Bronchial epithelial cell (primary cell): Measurements from ENCODE around the gene ARHGAP15. TPM values are rescaled to one million over a fixed set of nuclear protein-coding genes. Genes with fewer than 3 reads are reported as not detected.

Experiments
- DNase-seq: peaks from one replicate; pipeline ENCODE4 v3.0.0-alpha.2; 2010; ENCODE audit warnings: low read depth
- FAIRE-seq: peaks from 2 replicates; lab custom pipeline; 2011; peaks lifted over from hg19 to GRCh38; lab: Jason Lieb, UNC
- H3K27me3 ChIP-seq: 2 replicates; pipeline ENCODE4 v1.5.1; 2011; ENCODE audit warnings: low read length; ENCODE audit not compliant: control insufficient read depth, insufficient read depth
- H3K36me3 ChIP-seq: 2 replicates; pipeline ENCODE4 v1.5.1; 2011; ENCODE audit warnings: low read length; ENCODE audit not compliant: control insufficient read depth, insufficient read depth
- H3K4me3 ChIP-seq: 2 replicates; pipeline ENCODE4 v1.5.1; 2011; ENCODE audit warnings: mild to moderate bottlenecking, low read depth, low read length, control low read depth
- total RNA-seq: library from RNA; depleted of rRNA; stranded (reverse); fragments of >200 nt; gene quantifications from 2 replicates; pipeline ENCODE4 v1.2.1, GENCODE V29; 2014
- TF ChIP-seq, protein P1 (sequence below): IDR thresholded peaks from 2 replicates; pipeline ENCODE4 v1.5.1; 2011; ENCODE audit warnings: mild to moderate bottlenecking, moderate library complexity, low read length, control low read depth, inconsistent platforms; ENCODE audit not compliant: insufficient read depth, severe bottlenecking

ARHGAP15 gene
- total RNA-seq, 1 donor from 2014 or later, result not detected

DNA sequence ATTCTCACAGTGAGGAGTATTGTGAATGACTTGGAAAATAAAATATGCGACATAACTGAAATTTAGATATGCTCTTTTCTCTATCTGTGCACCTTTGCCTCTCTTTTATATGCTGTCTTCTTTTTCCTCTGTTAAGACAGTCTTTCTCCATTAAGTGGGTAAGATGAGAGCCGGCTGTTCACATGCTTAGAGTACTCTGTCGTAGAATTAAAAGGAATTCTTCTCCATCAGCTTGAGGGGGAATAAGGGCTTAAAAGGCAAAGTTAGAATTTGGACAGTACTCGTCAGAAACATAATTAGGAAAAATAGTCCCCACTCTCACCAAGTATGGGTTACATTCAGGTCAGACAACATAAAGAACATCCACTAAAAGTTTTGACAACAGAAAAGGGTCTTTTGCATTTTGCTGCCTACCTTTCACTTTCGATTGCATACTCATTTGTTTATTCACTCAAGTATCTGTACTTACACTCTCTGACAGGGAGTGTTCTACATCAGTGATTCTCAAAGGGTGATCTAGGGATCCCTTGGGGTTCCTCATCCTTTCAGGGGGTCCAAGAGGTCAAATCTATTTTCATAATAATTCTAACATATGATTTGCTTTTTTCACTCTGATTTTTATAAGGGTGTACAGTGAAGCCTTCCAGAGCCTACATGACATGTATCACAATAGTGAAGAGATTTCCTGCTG is 48.0 kb downstream of the ARHGAP15 start:
- no peak for FAIRE-seq
- Histone ChIP-seq H3K4me3 (no peak overlapping the region), H3K36me3 (no peaks in the 10 kb centered on the region), H3K27me3 (no peaks in the 10 kb centered on the region)
- DNase-seq, result no peak
- TF ChIP-seq, protein P1, sequence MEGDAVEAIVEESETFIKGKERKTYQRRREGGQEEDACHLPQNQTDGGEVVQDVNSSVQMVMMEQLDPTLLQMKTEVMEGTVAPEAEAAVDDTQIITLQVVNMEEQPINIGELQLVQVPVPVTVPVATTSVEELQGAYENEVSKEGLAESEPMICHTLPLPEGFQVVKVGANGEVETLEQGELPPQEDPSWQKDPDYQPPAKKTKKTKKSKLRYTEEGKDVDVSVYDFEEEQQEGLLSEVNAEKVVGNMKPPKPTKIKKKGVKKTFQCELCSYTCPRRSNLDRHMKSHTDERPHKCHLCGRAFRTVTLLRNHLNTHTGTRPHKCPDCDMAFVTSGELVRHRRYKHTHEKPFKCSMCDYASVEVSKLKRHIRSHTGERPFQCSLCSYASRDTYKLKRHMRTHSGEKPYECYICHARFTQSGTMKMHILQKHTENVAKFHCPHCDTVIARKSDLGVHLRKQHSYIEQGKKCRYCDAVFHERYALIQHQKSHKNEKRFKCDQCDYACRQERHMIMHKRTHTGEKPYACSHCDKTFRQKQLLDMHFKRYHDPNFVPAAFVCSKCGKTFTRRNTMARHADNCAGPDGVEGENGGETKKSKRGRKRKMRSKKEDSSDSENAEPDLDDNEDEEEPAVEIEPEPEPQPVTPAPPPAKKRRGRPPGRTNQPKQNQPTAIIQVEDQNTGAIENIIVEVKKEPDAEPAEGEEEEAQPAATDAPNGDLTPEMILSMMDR, result no peak

DNA sequence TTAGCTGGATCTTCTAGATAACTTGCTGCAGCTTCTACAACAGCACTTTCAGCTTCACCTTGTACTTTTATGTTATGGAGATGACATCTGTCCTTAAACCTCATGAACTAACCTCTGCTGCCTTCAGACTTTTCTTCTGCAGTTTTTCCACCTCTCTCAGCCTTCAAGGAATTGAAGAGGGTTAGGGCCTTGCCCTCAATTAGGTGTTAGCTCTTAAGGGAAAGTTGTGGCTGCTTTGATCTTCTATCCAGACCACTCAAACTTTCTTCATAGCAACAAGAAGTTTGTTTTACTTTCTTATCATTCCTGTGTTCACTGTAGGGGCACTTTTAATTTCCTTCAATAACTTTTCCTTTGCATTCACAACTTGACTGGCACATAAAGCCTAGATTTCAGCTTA is 52.3 kb downstream of the ARHGAP15 start:
- no peak for FAIRE-seq
- no peak for DNase-seq
- Histone ChIP-seq H3K27me3 (no peaks in the 10 kb centered on the region), H3K36me3 (no peaks in the 10 kb centered on the region), H3K4me3 (no peak overlapping the region)
- TF ChIP-seq, protein P1, result no peak

DNA sequence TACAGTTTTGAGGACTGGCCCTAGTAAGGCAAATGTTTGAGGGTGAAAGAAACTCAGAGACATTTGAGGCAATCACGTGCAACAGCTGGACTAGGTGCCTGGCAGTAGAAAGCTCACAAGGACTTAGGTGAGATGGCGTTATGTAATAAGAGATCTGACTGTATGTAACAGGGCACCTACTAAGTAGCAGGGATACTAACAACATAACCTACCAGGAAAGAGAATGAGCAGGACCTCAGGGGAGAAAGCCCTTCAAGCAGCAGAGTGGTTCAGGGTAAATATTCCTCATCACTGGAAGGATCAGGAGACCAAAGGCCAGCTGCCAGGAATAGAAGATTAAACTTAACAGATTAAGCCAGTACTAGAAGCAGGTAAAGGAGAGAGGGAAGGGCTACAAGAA is 53.4 kb downstream of the ARHGAP15 start:
- Histone ChIP-seq H3K4me3 (no peak overlapping the region), H3K36me3 (no peaks in the 10 kb centered on the region), H3K27me3 (no peaks in the 10 kb centered on the region)
- DNase-seq (no peak), FAIRE-seq (peak; percentile 28)
- TF ChIP-seq, protein P1, result no peak

DNA sequence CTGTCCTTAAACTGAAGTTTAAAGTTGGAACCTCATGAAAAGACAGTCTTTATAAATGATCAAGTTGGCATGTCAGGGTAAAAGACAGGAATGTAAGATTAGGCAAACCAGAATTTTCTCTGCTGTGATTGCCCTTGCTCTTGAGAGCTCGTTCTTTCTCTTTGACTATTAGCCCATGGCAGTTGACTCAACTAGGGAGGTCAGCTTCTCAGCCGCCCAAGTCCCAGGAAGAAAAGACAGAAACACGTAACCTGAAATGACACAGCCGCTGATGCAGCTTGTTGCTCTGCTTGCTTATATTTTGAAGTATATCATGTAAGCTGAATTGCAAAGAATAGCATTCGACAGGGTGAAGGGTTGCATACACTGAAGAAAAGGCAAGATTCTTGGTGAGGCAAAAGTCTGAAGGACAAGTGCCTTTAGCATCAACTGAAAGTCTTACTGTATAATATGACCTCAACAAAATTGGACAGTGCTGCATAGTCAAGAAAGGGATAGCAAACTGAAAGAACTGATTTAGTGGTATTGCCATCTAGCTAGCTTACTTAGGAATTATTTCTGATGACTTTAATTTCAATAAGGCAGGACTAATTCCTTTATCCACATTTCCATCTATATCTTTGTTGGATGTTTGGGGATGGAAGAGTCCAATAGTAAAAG is 54.7 kb downstream of the ARHGAP15 start:
- Histone ChIP-seq H3K27me3 (no peaks in the 10 kb centered on the region), H3K36me3 (no peaks in the 10 kb centered on the region), H3K4me3 (no peak overlapping the region)
- FAIRE-seq (no peak), DNase-seq (no peak)
- TF ChIP-seq, protein P1, result no peak

DNA sequence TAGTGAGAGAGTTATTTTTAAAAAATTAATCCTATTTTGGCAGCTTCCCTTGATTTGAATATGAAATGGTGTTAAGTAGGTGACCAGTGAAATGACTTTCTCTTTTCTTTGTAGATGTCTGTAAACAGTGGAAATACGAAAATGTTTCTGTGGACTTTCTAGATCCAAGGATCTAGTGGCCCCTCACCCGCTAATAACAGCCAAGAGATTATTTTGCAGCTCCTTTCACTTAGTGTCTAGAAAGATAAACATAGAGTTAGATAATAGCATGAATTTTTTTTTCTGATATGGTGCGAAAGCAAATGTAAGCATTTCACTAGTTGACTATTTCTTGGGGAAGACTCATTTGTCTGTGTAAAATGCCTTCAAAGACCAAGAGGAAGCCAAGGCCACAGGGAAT is 57.7 kb downstream of the ARHGAP15 start:
- Histone ChIP-seq H3K36me3 (no peaks in the 10 kb centered on the region), H3K4me3 (no peak overlapping the region), H3K27me3 (no peaks in the 10 kb centered on the region)
- FAIRE-seq, result no peak
- TF ChIP-seq, protein P1, result no peak
- DNase-seq, result no peak
